ENCODE data around the gene FOXB1. TPM values are rescaled to one million over a fixed set of nuclear protein-coding genes. Genes with fewer than 3 reads are reported as not detected.

Gene FOXB1
- total and polyA plus RNA-seq, 8 donors, result not detected

- no peaks in the 10 kb centered on the region for H3K27me3 ChIP-seq
- no peak for TF ChIP-seq CTCF (IDR thresholded peaks at IDR 0.05)
- ATAC-seq, result no peak
- no peak for DNase-seq
- peaks cover 0 to 18% of the 10 kb centered on the region in 2 donors for H3K9me3 ChIP-seq
- H3K4me3 ChIP-seq, result no peak overlapping the region
- H3K36me3 ChIP-seq, result no peaks in the 10 kb centered on the region
- no peaks in the 10 kb centered on the region for H3K4me1 ChIP-seq
- intact Hi-C loops (cut with DNase I), result no loop called here
- no peak overlapping the region for H3K27ac ChIP-seq
These were observed 50.4 kb downstream of the FOXB1 start for GRCh38 chr15:60054472-60054871.
